NCI-H1930 (cell line): ENCODE measurements around the gene ADAT1.

Experiments
- DNase-seq, 2 experiments: peaks; one replicate each; lab custom pipeline; 2025; lab: John Stamatoyannopoulos, UW

Gene ADAT1

GRCh38 chr16:75622761-75623605 is at the start of gene ADAT1:
Gene ADAT1, minus strand, starts transcription at chr16:75623281. Its CDS starts 2,482 bp downstream, at chr16:75620799.
- DNase-seq: peak; percentile 84 to 89

GRCh38 chr16:75667503-75667902 is 44.4 kb upstream of the ADAT1 start:
- no peak for DNase-seq

- no peak for DNase-seq
Observed at GRCh38 chr16:75660726-75661302, 37.7 kb upstream of the ADAT1 start.

- DNase-seq: no peak
Observed at GRCh38 chr16:75660321-75660720, 37.2 kb upstream of the ADAT1 start.

- no peak for DNase-seq
Observed at GRCh38 chr16:75658175-75658574, 35.1 kb upstream of the ADAT1 start.

GRCh38 chr16:75653922-75654321 is 30.8 kb upstream of the ADAT1 start:
- DNase-seq: no peak

GRCh38 chr16:75648265-75649076 is 25.4 kb upstream of the ADAT1 start:
- DNase-seq: peak; percentile 3 to 41

- DNase-seq: peak; percentile 60 to 79
Observed at GRCh38 chr16:75647492-75648264, 24.6 kb upstream of the ADAT1 start, which contains the start of the genes KARS1 and TERF2IP. Gene KARS1, minus strand, starts transcription at chr16:75647665. Its CDS starts 26 bp downstream, at chr16:75647639. Gene TERF2IP, plus strand, starts transcription at chr16:75647773. Its CDS starts 110 bp downstream, at chr16:75647883.

GRCh38 chr16:75647112-75647491 is 24.0 kb upstream of the ADAT1 start:
- DNase-seq: no peak

- no peak for DNase-seq
Observed at GRCh38 chr16:75644240-75645012, 21.3 kb upstream of the ADAT1 start.

- no peak for DNase-seq
Observed at GRCh38 chr16:75640598-75640997, 17.5 kb upstream of the ADAT1 start.

- DNase-seq: no peak
Observed at GRCh38 chr16:75635036-75635435, 12.0 kb upstream of the ADAT1 start.

GRCh38 chr16:75632857-75633256 is 9.8 kb upstream of the ADAT1 start:
- DNase-seq: peak in 1 of 2 experiments; percentile 9

- no peak for DNase-seq
Observed at GRCh38 chr16:75630052-75630451, 7.0 kb upstream of the ADAT1 start.

GRCh38 chr16:75629132-75629531 is 6.1 kb upstream of the ADAT1 start:
- no peak for DNase-seq

GRCh38 chr16:75628351-75628750 is 5.3 kb upstream of the ADAT1 start:
- no peak for DNase-seq

- DNase-seq: no peak
Observed at GRCh38 chr16:75627851-75628250, 4.8 kb upstream of the ADAT1 start.

GRCh38 chr16:75626806-75627205 is 3.7 kb upstream of the ADAT1 start:
- no peak for DNase-seq

- no peak for DNase-seq
Observed at GRCh38 chr16:75624921-75625334, 1.8 kb upstream of the ADAT1 start.

GRCh38 chr16:75621170-75621477 is 2.0 kb downstream of the ADAT1 start:
- no peak for DNase-seq
